HG03469 (cell line): Measurements from ENCODE around the gene MS4A10.

ENCODE experiments used
- ATAC-seq: cut with Tn5 transposase; IDR thresholded peaks from one replicate; pipeline ENCODE4 v1.9.1; 2021; ENCODE audit warnings: mild to moderate bottlenecking, moderate library complexity, moderate number of reproducible peaks; ENCODE audit not compliant: unreplicated experiment

The MS4A10 gene

GRCh38 chr11:60785806-60786361 is 751 bp downstream of the MS4A10 start:
- no peak for ATAC-seq

DNA sequence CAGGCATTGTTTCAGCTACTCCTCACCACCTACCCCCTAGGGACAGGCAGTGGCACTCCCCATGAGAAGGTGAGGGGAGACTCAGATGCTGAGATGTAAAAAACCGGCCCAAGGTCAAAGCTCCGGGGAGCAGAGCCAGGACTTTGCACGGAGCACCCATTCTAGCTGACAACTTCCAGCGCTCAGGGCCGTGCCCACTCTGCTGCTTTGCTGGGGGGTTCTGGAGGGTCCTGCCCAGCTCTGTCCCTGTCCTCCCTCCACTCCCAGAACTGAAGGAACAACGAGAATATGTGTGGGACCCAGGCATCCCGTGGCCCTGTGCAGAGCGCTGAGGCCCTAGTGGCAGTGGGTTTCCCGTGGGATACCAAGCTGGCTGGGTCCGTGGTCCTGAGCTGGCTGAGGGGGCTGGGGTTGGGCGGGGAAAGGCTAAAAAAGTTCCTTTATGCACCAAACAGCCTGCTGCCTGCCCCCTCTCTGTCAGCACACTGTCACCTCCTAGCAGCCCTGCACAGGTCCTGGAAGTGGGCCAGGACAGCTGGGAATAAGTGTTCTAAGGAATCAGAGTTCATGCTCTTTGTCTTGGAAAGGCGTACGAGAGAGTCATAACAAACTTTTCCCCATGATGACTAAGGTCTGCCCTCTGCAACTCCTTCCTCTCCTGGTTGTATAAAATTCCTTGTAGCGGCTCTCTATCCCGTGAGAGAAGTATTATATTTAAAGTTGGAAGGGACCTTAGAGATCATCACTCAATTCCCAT is 1.9 kb downstream of the MS4A10 start:
- ATAC-seq, result no peak

DNA sequence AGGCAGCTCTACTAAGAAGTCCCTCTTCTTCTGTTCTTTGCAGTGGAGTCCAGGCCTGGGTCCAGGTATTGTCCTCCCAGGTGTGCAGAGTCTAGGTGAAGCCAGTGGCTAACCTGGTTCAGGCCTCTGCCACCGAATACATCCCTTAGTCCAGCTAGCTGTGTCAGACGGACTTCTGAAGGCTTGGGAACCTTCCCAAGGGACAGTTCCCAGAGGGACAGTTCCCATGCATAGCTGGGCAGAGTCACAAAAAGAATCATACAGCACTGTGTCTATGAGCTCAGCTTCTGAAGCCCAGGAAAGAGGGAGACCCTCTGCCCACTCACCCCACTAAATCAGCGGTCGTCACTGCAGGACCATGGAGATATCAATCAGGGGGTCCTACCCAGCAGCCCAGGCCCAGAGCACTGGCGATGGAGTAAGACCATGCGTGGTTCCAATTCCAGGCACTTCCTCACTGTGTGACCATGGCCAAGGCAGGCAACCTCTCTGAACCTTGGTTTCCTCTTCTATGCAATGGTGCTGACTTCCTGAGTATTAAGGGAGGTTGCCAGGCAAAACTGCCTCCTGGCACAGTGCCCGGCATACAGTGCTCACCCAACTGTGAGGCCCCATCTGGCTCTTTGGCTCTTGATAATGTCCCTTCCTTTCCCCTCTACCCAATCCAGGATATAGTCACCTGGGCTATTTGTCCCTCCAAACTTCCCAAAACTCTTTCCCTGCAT is 3.4 kb downstream of the MS4A10 start:
- no peak for ATAC-seq

DNA sequence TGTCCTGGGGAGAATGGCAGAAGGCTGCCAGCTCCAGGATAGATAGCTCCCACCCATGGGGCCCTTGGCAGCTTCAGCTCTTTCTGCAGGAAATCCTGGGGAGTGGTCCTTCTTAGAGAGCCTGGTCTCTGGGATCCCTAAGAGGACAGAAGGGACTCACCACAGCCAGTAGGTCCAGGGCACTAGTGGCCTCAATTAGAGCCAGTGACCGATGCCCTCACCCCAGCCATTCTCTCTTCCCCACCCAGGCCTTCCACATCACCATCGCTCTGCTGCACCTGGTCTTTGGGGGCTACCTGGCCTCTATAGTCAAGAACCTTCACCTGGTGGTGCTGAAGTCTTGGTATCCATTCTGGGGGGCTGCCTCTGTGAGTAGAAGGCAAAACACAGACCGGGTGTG is 5.6 kb downstream of the MS4A10 start:
- ATAC-seq, result no peak

- no peak for ATAC-seq
These were observed 6.2 kb downstream of the MS4A10 start for GRCh38 chr11:60791153-60791933.

DNA sequence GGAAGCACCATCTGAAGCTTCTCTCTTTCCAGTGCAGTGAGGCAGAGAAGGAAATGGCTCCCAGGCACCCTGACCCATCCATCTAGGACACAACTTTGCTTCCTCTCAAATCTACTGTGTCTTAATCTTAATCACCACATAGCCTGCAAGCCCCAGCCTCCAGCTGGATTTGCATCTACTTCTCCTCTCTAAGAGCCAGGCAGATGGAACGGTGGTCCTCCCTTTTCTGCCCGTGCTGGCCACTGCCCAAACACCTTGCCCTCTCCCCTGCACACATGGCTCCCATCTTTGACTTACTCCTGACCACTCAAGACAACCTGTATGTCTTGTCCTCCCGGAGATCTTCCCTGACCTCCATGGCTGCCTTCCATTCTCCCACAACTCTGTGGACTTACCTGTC is 7.4 kb downstream of the MS4A10 start:
- no peak for ATAC-seq

GRCh38 chr11:60795291-60795690 is 10.2 kb downstream of the MS4A10 start:
- ATAC-seq, result no peak

DNA sequence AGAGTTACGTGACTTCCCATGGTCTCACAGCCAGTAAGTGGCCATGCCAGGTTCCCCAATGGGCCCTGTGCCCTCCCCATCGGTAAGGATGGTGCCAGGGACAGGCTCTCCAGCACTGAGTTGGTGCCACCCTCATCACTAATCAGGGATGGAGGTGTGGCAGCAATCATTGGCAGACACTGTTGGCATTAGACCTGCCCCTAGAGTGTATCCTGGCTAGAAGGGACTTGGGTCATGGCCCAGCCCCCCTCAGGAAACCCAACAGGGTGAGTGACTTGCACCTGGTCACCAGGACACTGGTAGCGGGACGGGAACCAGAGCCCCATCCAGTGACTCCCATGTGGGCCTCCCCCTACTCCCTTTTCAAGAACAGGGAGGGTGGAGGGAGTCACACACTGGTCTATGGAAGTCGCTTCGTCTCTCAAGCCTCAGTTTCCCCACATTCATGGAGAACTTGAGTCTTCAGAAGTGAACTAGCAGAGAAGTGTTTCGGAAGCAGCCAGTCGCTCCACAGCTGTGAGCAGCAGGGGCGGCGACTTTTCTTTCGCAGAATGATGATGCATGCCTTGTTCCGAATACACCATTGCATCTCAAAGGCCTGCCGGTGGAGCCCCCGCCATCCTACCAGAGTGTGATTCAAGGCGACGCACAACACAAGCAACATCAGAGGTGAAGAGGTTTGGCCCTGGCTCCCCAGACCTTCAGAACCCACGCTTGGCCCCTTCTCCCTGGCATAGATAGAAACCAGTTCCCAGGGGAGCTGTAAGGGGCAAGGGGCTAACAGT is 12.9 kb downstream of the MS4A10 start:
- ATAC-seq, result no peak

DNA sequence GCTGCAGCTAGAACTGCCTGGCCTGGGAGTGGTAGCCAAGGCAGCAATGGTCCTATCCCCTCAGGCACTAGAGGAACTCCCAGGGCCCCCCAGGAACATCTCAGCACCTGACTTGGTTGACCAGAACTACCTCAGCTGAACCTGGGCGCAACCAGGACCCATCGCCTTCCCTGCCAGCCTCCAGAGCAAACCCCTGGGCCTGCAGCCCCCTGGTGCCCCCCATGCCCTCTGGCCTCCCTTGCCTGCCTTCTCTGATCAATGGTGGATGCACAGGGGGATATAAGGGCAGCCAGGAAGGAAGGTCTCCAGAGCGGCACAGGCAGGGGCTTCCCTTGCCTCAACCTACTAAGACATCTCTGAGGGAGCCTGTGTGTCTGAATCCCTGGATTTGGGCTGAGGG is 13.5 kb downstream of the MS4A10 start:
- no peak for ATAC-seq

GRCh38 chr11:60801194-60801593 is 16.1 kb downstream of the MS4A10 start:
- ATAC-seq, result no peak

DNA sequence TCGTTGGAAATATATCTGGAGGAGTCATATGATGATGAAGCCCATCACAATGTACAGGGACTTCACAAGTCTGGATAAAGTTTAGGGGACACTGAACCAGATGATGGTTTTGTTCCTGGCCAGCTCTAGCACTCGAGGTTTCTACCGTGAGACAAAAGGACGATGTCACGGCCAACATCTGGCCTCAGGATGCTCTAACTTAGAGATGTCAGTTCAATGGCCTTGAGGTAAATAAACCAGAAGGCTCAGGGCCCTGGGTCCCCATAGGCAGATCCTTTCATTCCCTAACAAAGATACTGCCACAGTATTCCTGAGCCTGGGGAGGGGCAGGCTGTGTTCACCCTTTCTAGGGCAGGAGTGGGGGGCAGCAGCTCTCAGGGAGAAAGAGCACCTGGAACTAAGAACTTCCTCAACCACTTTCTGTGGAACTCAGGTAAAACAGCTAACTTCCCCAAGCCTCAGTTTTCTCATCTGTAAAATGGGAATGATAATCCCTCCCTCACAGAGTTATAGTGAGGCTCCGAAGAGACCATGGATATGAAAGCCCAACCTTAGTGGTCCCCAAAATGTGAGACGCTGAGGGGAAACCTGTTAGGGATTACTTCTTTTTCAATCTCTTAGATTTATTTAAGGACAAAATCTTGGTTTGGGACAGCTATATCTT is 18.3 kb downstream of the MS4A10 start:
- ATAC-seq, result no peak

- no peak for ATAC-seq
These were observed 24.1 kb downstream of the MS4A10 start for GRCh38 chr11:60809249-60809648.

DNA sequence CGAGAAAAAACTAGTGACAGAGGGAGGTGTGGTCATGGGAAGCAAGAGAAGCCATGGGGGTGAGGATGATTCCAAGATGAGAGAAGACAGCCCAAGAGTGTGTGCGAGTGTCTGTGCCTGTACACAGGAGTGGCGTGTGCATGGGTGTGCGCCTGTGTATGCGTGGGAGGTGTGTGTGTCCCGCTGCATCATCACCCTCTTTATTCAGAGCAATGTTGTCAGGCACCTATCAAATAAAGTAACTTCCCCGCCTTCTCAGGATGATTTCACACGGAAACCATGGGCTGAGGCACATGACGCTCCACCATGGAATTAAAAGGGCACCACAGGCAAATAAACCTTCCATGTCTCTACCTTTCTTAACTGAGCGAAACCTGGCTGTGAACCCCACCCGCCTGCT is 24.6 kb downstream of the MS4A10 start:
- ATAC-seq, result no peak

- ATAC-seq, result no peak
These were observed 25.0 kb downstream of the MS4A10 start for GRCh38 chr11:60810151-60810550.

- ATAC-seq, result no peak
These were observed 25.4 kb downstream of the MS4A10 start for GRCh38 chr11:60810569-60810968.

- ATAC-seq, result no peak
These were observed 28.2 kb downstream of the MS4A10 start for GRCh38 chr11:60813324-60813723.

GRCh38 chr11:60814112-60814511 is 29.0 kb downstream of the MS4A10 start:
- ATAC-seq, result no peak

GRCh38 chr11:60816590-60817157 is 31.5 kb downstream of the MS4A10 start:
- no peak for ATAC-seq

- ATAC-seq, result no peak
These were observed 32.9 kb downstream of the MS4A10 start for GRCh38 chr11:60818057-60818456.
